NCI-H460 (cell line): ENCODE measurements around the gene RGS10. TPM values are rescaled to one million over a fixed set of nuclear protein-coding genes. Genes with fewer than 3 reads are reported as not detected.

Source experiments
- DNase-seq: peaks from one replicate; pipeline ENCODE4 v3.0.0-alpha.2; 2016; ENCODE audit warnings: low read depth; ENCODE audit errors: extremely low read depth
- total RNA-seq: library from RNA; depleted of rRNA; stranded (reverse); fragments of >200 nt; shearing (Covaris generic); gene quantifications from 2 replicates; pipeline ENCODE4 v1.2.3, GENCODE V29; 2014

Gene RGS10
- total RNA-seq, 1 experiment from 2014 or later, result 43.6 TPM

GRCh38 chr10:119499677-119500002 is 42.9 kb downstream of the RGS10 start:
- DNase-seq, result no peak

- DNase-seq, result no peak
Measured at GRCh38 chr10:119498889-119499676, 43.4 kb downstream of the RGS10 start.

GRCh38 chr10:119497243-119497642 is 45.3 kb downstream of the RGS10 start:
- DNase-seq, result no peak

- DNase-seq, result no peak
Measured at GRCh38 chr10:119496273-119496672, 46.2 kb downstream of the RGS10 start.

GRCh38 chr10:119495545-119495944 is 47.0 kb downstream of the RGS10 start:
- no peak for DNase-seq

- no peak for DNase-seq
Measured at GRCh38 chr10:119495021-119495505, 47.5 kb downstream of the RGS10 start.

GRCh38 chr10:119494236-119495020 is 48.1 kb downstream of the RGS10 start:
- DNase-seq, result no peak

GRCh38 chr10:119493155-119493554 is 49.4 kb downstream of the RGS10 start:
- DNase-seq, result no peak

GRCh38 chr10:119491966-119492757 is 50.4 kb downstream of the RGS10 start:
- no peak for DNase-seq

GRCh38 chr10:119489991-119490326 is 52.6 kb downstream of the RGS10 start:
- no peak for DNase-seq

GRCh38 chr10:119488675-119489074 is 53.8 kb downstream of the RGS10 start:
- DNase-seq, result no peak

GRCh38 chr10:119483839-119484238 is 58.7 kb downstream of the RGS10 start:
- no peak for DNase-seq

- no peak for DNase-seq
Measured at GRCh38 chr10:119483001-119483400, 59.5 kb downstream of the RGS10 start.

- DNase-seq, result no peak
Measured at GRCh38 chr10:119481781-119482426, 60.6 kb downstream of the RGS10 start.

GRCh38 chr10:119480667-119481066 is 61.9 kb downstream of the RGS10 start:
- DNase-seq, result no peak

- DNase-seq, result no peak
Measured at GRCh38 chr10:119479532-119479931, 63.0 kb downstream of the RGS10 start.

- DNase-seq, result no peak
Measured at GRCh38 chr10:119478811-119479341, 63.6 kb downstream of the RGS10 start.

GRCh38 chr10:119478111-119478802 is 64.3 kb downstream of the RGS10 start:
- no peak for DNase-seq

GRCh38 chr10:119477444-119477843 is 65.1 kb downstream of the RGS10 start:
- DNase-seq, result no peak

- DNase-seq, result no peak
Measured at GRCh38 chr10:119474606-119475005, 67.9 kb downstream of the RGS10 start.
